ENCODE measurements around the gene USP20. TPM values are rescaled to one million over a fixed set of nuclear protein-coding genes. Genes with fewer than 3 reads are reported as not detected.

USP20 gene
- total RNA-seq, 1 donor from 2014 or later, result 39.2 TPM

DNA sequence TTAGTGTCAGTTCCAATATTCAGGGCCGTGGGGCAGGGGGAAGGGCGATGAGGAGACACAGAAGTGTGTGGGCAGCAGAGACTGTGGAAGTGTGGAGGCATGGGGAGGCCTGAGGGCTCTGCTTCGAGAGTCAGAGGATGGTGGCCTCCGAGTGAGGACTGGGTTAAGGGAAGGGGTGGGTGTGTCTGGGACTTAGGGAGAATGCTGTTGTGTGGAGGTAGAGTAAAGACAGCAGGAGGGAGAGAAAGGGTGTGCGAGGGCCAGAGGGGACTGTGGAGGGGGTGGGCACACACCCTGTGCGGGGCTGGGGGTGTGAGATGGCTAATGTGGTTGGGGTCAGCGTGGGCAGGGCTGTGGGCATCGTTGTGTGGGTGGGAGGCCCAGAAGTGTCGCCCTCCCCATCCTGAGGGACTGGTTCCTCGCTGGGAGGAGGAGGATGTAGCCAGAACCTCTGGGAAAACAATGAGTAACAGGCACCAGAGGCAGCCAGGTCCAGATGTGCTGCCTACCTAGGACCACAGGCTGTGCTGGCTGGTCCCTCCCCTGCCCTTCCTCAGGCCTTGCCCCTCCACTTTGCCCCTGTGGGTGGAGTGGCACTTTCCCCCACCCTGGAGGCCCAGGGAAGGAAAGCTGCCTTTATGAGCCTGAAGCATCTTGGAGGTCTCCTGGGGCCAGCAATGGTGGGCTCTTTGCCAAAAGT is 4.2 kb downstream of the USP20 start:
- Mint-ChIP-seq H3K9me3 (no peaks in the 10 kb centered on the region), H3K4me3 (no peak overlapping the region), H3K4me1 (ENCODE audit: unreplicated experiment) (peaks cover 28% of the 10 kb centered on the region), H3K27me3 (no peaks in the 10 kb centered on the region), H3K36me3 (peaks cover 4% of the 10 kb centered on the region), H3K27ac (peak overlapping the region; percentile 60)
- DNase-seq (ENCODE audit: extremely low spot score, unreplicated experiment), result no peak
- TF ChIP-seq, protein P1, sequence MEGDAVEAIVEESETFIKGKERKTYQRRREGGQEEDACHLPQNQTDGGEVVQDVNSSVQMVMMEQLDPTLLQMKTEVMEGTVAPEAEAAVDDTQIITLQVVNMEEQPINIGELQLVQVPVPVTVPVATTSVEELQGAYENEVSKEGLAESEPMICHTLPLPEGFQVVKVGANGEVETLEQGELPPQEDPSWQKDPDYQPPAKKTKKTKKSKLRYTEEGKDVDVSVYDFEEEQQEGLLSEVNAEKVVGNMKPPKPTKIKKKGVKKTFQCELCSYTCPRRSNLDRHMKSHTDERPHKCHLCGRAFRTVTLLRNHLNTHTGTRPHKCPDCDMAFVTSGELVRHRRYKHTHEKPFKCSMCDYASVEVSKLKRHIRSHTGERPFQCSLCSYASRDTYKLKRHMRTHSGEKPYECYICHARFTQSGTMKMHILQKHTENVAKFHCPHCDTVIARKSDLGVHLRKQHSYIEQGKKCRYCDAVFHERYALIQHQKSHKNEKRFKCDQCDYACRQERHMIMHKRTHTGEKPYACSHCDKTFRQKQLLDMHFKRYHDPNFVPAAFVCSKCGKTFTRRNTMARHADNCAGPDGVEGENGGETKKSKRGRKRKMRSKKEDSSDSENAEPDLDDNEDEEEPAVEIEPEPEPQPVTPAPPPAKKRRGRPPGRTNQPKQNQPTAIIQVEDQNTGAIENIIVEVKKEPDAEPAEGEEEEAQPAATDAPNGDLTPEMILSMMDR (conservative IDR thresholded peaks at IDR 0.05), result no peak

- no peaks in the 10 kb centered on the region for H3K27me3 Mint-ChIP-seq
- H3K9me3 Mint-ChIP-seq, result no peaks in the 10 kb centered on the region
- TF ChIP-seq, protein P1 (conservative IDR thresholded peaks at IDR 0.05), result no peak
- DNase-seq (ENCODE audit: extremely low spot score, unreplicated experiment), result no peak
- peaks cover 28% of the 10 kb centered on the region for H3K4me1 Mint-ChIP-seq (ENCODE audit: unreplicated experiment)
- H3K27ac Mint-ChIP-seq, result no peak overlapping the region
- H3K4me3 Mint-ChIP-seq, result no peak overlapping the region
- peaks cover 4% of the 10 kb centered on the region for H3K36me3 Mint-ChIP-seq
Measured at GRCh38 chr9:129840034-129840433, 4.8 kb downstream of the USP20 start.

- no peaks in the 10 kb centered on the region for H3K27me3 Mint-ChIP-seq
- no peak for DNase-seq (ENCODE audit: extremely low spot score, unreplicated experiment)
- no peak overlapping the region for H3K27ac Mint-ChIP-seq
Measured at GRCh38 chr9:129841071-129841470, 5.8 kb downstream of the USP20 start.

GRCh38 chr9:129845373-129845772 is 10.1 kb downstream of the USP20 start:
- TF ChIP-seq, protein P1 (conservative IDR thresholded peaks at IDR 0.05), result no peak
- no peak overlapping the region for H3K4me3 Mint-ChIP-seq
- no peaks in the 10 kb centered on the region for H3K27me3 Mint-ChIP-seq
- DNase-seq (ENCODE audit: extremely low spot score, unreplicated experiment), result no peak
- H3K9me3 Mint-ChIP-seq, result no peaks in the 10 kb centered on the region
- peaks cover 9% of the 10 kb centered on the region for H3K36me3 Mint-ChIP-seq
- H3K4me1 Mint-ChIP-seq (ENCODE audit: unreplicated experiment), result peaks cover 7% of the 10 kb centered on the region
- peak overlapping the region; percentile 64 for H3K27ac Mint-ChIP-seq

More at GRCh38 chr9:129841071-129841470, 5.8 kb downstream of the USP20 start:
- H3K4me1 Mint-ChIP-seq (ENCODE audit: unreplicated experiment), result peaks cover 27% of the 10 kb centered on the region
- no peak overlapping the region for H3K4me3 Mint-ChIP-seq
- TF ChIP-seq, protein P1 (conservative IDR thresholded peaks at IDR 0.05), result no peak
- peaks cover 4% of the 10 kb centered on the region for H3K36me3 Mint-ChIP-seq
- H3K9me3 Mint-ChIP-seq, result no peaks in the 10 kb centered on the region

GRCh38 chr9:129848712-129849441 is 13.6 kb downstream of the USP20 start:
- no peak overlapping the region for H3K27ac Mint-ChIP-seq
- peaks cover 21% of the 10 kb centered on the region for H3K4me1 Mint-ChIP-seq (ENCODE audit: unreplicated experiment)
- TF ChIP-seq, protein P1 (conservative IDR thresholded peaks at IDR 0.05), result no peak
- no peak for DNase-seq (ENCODE audit: extremely low spot score, unreplicated experiment)
- H3K4me3 Mint-ChIP-seq, result no peak overlapping the region
- no peaks in the 10 kb centered on the region for H3K9me3 Mint-ChIP-seq
- no peaks in the 10 kb centered on the region for H3K27me3 Mint-ChIP-seq
- H3K36me3 Mint-ChIP-seq, result peaks cover 20% of the 10 kb centered on the region
